HG02642 (cell line): ENCODE data around the gene GYS1.
"Not testable (repeated sequence)": the region's sequence is repeated elsewhere in the genome, so short reads cannot be mapped to it uniquely, and the experiment has no call there.

Experiments
- ATAC-seq: cut with Tn5 transposase; IDR thresholded peaks from one replicate; pipeline ENCODE4 v1.9.1; 2021; ENCODE audit warnings: mild to moderate bottlenecking; ENCODE audit not compliant: unreplicated experiment, poor library complexity

GYS1 gene

GRCh38 chr19:48993175-48994034, at the start of gene GYS1, which contains the start of gene RUVBL2:
GYS1 (minus strand) TSS chr19:48993309; CDS start chr19:48993112, 197 bp downstream.
RUVBL2 (plus strand) TSS chr19:48993887; CDS start chr19:48993912, 25 bp downstream.
- ATAC-seq, result peak; percentile 88

GRCh38 chr19:49042666-49043065, 49.6 kb upstream of the GYS1 start:
- not testable (repeated sequence) for ATAC-seq

GRCh38 chr19:49042177-49042576, 49.1 kb upstream of the GYS1 start:
- no peak for ATAC-seq

- not testable (repeated sequence) for ATAC-seq
Measured at GRCh38 chr19:49039736-49040135, 46.6 kb upstream of the GYS1 start.

GRCh38 chr19:49038557-49039276, 45.6 kb upstream of the GYS1 start:
- not testable (repeated sequence) for ATAC-seq

- not testable (repeated sequence) for ATAC-seq
Measured at GRCh38 chr19:49038111-49038510, 45.0 kb upstream of the GYS1 start.

- not testable (repeated sequence) for ATAC-seq
Measured at GRCh38 chr19:49036815-49037214, 43.7 kb upstream of the GYS1 start, which contains the start of gene CGB1. CGB1 (minus strand) TSS chr19:49036895; CDS start chr19:49036711, 184 bp downstream.

GRCh38 chr19:49031642-49032301, 38.7 kb upstream of the GYS1 start, which contains the start of gene CGB2:
CGB2 (plus strand) TSS chr19:49031890; CDS start chr19:49032096, 206 bp downstream.
- ATAC-seq, result not testable (repeated sequence)

- not testable (repeated sequence) for ATAC-seq
Measured at GRCh38 chr19:49030323-49030722, 37.2 kb upstream of the GYS1 start.

GRCh38 chr19:49029749-49030148, 36.6 kb upstream of the GYS1 start:
- ATAC-seq, result not testable (repeated sequence)

GRCh38 chr19:49028686-49029085, 35.6 kb upstream of the GYS1 start:
- ATAC-seq, result not testable (repeated sequence)

GRCh38 chr19:49025599-49025998, 32.5 kb upstream of the GYS1 start:
- ATAC-seq, result not testable (repeated sequence)

GRCh38 chr19:49025088-49025487, 32.0 kb upstream of the GYS1 start:
- ATAC-seq, result not testable (repeated sequence)

- not testable (repeated sequence) for ATAC-seq
Measured at GRCh38 chr19:49024233-49024632, 31.1 kb upstream of the GYS1 start, which contains the start of gene CGB3. CGB3 (minus strand) TSS chr19:49024333; CDS start chr19:49023971, 362 bp downstream.

GRCh38 chr19:49022116-49022515, 29.0 kb upstream of the GYS1 start:
- ATAC-seq, result no peak

- no peak for ATAC-seq
Measured at GRCh38 chr19:49020931-49021895, 28.1 kb upstream of the GYS1 start.

- ATAC-seq, result no peak
Measured at GRCh38 chr19:49020342-49020741, 27.2 kb upstream of the GYS1 start.

- no peak for ATAC-seq
Measured at GRCh38 chr19:49019242-49019932, 26.3 kb upstream of the GYS1 start.
